Ishikawa (cell line): ENCODE results near the gene NDC1.

Experiments used
- CEBPB ChIP-seq: IDR thresholded peaks from 2 replicates; pipeline ENCODE4 v1.6.1; 2012
- CREB1 ChIP-seq: IDR thresholded peaks from 2 replicates; pipeline ENCODE4 v1.6.1; 2012; ENCODE audit warnings: low read depth
- EGR1 ChIP-seq: IDR thresholded peaks from 2 replicates; pipeline ENCODE4 v1.6.1; 2012
- EP300 ChIP-seq: IDR thresholded peaks from 2 replicates; pipeline ENCODE4 v1.6.1; 2012; ENCODE audit warnings: borderline replicate concordance
- FOXM1 ChIP-seq: IDR thresholded peaks from 2 replicates; pipeline ENCODE4 v1.6.1; 2012; ENCODE audit warnings: low read depth, borderline replicate concordance
- MAX ChIP-seq: IDR thresholded peaks from 2 replicates; pipeline ENCODE4 v1.6.1; 2012
- NFIC ChIP-seq: IDR thresholded peaks from 2 replicates; pipeline ENCODE4 v1.6.1; 2012
- RAD21 ChIP-seq: IDR thresholded peaks from 2 replicates; pipeline ENCODE4 v1.6.1; 2012; ENCODE audit warnings: low read depth
- TAF1 ChIP-seq: IDR thresholded peaks from 2 replicates; pipeline ENCODE4 v1.6.1; 2012; ENCODE audit warnings: low read depth, mild to moderate bottlenecking
- TCF12 ChIP-seq: IDR thresholded peaks from 2 replicates; pipeline ENCODE4 v1.6.1; 2012; ENCODE audit warnings: low read depth
- TEAD4 ChIP-seq: IDR thresholded peaks from 2 replicates; pipeline ENCODE4 v1.6.1; 2012
- YY1 ChIP-seq: IDR thresholded peaks from 2 replicates; pipeline ENCODE4 v1.6.1; 2012; ENCODE audit warnings: low read depth
- ZBTB7A ChIP-seq: IDR thresholded peaks from 2 replicates; pipeline ENCODE4 v1.6.1; 2012; ENCODE audit warnings: low read depth
- TF ChIP-seq, protein P1 (sequence below): IDR thresholded peaks from 2 replicates; pipeline ENCODE4 v1.6.1; 2012; ENCODE audit warnings: low read depth, mild to moderate bottlenecking
- TF ChIP-seq, protein P2 (sequence below): IDR thresholded peaks from 2 replicates; pipeline ENCODE4 v1.6.1; 2012

Gene NDC1

DNA sequence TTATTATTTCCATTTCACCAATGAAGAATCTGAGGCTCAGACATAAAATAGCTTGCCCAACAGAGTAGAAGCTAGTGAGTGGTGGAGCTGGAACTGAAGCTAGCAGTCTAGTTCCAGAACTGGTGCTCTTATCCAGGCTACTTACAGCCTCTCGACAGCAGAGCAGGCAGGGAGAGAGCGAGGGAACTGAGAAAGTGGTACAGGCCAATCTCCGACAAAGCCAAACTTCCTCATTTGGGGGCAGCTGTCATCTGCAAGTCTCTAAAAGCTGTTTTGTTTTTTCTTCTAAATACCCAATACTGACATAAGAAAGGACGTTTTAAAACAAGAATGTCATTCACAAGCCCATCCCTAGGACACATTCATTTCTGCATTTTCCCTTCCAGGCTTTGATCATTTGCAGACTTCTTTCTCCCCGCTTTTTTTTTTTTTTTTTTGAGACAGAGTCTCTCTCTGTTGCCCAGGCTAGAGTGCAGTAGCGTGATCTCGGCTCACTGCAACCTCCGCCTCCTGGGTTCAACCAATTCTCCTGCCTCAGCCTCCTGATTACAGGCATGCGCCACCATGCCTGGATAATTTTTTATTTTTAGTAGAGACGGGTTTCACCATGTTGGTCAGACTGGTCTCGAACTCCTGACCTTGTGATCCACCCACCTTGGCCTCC lies 31.5 kb upstream of the NDC1 start:
- TF ChIP-seq NFIC (no peak), TCF12 (no peak), TEAD4 (no peak), MAX (no peak), ZBTB7A (no peak), TAF1 (no peak), FOXM1 (no peak), CREB1 (no peak), EP300 (no peak)
- TF ChIP-seq, protein P1, sequence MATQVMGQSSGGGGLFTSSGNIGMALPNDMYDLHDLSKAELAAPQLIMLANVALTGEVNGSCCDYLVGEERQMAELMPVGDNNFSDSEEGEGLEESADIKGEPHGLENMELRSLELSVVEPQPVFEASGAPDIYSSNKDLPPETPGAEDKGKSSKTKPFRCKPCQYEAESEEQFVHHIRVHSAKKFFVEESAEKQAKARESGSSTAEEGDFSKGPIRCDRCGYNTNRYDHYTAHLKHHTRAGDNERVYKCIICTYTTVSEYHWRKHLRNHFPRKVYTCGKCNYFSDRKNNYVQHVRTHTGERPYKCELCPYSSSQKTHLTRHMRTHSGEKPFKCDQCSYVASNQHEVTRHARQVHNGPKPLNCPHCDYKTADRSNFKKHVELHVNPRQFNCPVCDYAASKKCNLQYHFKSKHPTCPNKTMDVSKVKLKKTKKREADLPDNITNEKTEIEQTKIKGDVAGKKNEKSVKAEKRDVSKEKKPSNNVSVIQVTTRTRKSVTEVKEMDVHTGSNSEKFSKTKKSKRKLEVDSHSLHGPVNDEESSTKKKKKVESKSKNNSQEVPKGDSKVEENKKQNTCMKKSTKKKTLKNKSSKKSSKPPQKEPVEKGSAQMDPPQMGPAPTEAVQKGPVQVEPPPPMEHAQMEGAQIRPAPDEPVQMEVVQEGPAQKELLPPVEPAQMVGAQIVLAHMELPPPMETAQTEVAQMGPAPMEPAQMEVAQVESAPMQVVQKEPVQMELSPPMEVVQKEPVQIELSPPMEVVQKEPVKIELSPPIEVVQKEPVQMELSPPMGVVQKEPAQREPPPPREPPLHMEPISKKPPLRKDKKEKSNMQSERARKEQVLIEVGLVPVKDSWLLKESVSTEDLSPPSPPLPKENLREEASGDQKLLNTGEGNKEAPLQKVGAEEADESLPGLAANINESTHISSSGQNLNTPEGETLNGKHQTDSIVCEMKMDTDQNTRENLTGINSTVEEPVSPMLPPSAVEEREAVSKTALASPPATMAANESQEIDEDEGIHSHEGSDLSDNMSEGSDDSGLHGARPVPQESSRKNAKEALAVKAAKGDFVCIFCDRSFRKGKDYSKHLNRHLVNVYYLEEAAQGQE: no peak
- TF ChIP-seq, protein P2, sequence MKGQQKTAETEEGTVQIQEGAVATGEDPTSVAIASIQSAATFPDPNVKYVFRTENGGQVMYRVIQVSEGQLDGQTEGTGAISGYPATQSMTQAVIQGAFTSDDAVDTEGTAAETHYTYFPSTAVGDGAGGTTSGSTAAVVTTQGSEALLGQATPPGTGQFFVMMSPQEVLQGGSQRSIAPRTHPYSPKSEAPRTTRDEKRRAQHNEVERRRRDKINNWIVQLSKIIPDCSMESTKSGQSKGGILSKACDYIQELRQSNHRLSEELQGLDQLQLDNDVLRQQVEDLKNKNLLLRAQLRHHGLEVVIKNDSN: no peak

- TF ChIP-seq TEAD4 (no peak), CREB1 (no peak), EGR1 (no peak), RAD21 (no peak), ZBTB7A (no peak), MAX (no peak), CEBPB (no peak), EP300 (no peak), NFIC (no peak), YY1 (no peak), TCF12 (no peak), TAF1 (no peak), FOXM1 (no peak)
- TF ChIP-seq, protein P1: no peak
- TF ChIP-seq, protein P2: no peak
Measured at GRCh38 chr1:53868565-53868964, 30.5 kb upstream of the NDC1 start.

DNA sequence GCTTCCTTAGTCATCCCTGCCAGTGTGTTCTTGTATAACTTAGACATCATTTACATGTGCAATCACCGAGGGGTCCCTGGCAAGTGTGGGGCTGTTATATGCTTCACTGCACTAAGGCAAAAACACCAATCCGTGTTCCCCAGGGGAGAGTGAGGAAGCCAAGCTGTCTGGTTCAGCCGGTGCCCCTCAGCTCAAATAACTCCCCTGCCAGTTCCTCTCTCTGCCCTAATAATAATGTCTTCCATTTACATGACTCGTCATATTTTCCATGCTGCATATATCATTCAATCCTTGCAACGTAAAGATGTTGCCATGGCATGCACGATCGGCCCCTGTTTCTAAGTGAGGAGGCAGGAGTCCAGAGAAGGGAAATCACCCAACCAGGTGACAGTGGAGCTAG lies 24.4 kb upstream of the NDC1 start:
- TF ChIP-seq EP300: no peak
- no peak for TF ChIP-seq TEAD4
- TF ChIP-seq ZBTB7A: no peak
- no peak for TF ChIP-seq FOXM1
- TF ChIP-seq, protein P1: no peak
- TF ChIP-seq CREB1: no peak
- TF ChIP-seq RAD21: no peak
- TF ChIP-seq, protein P2: no peak
- TF ChIP-seq CEBPB: no peak
- no peak for TF ChIP-seq TAF1
- TF ChIP-seq YY1: no peak

DNA sequence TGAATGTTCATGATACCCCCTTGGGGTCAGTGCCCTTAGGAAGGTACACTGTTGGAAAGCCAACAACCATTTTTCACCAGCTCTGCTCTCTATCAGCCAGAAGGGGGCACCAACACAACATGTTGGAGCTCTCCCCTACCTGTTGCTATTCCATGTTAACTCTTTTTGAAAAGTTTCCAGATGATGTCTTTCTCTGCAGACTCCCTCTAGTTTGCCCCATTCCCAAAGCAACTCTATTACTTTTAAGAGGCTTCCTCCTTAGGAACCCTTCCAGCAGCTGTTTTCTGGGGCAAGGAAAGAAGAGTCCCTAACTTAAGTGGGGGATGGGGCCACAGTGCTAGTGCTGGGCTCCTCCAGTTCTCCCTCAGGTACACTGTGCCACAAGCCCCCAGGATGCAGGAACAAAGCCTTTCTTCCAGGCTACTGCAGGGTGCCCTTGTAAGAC lies 22.9 kb upstream of the NDC1 start:
- TF ChIP-seq CREB1 (no peak), TAF1 (no peak), RAD21 (peak; percentile 88)
